ENCODE measurements around the gene MDFIC. TPM values are rescaled to one million over a fixed set of nuclear protein-coding genes. Genes with fewer than 3 reads are reported as not detected.

The MDFIC gene
- total RNA-seq, 1 experiment from 2014 or later = 7.3 TPM

DNA sequence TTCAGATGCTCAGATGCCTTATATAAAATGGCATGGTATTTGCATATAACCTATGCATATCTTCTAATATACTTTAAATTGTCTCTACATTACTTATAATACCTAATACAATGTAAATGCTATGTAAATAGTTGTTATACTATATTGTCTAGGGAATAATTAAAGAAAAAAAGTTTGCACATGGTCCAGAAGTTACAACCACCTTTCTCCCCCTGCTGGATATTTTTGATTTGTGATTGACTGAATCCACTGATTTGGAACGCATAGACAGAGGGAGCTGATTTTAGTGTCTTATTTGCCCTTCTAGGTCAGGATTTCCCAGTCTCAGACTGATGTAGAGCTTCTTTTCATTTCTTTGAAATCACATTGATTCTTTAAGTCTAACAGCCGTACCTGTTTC lies 31.8 kb downstream of the MDFIC start:
- Histone ChIP-seq H3K27ac (ENCODE audit: low read length) (no peak overlapping the region), H3K4me1 (ENCODE audit: control insufficient read depth, insufficient read depth, low read length) (no peaks in the 10 kb centered on the region), H3K27me3 (ENCODE audit: control insufficient read depth, insufficient read depth, low read length) (no peaks in the 10 kb centered on the region; the same call in 1 of the 2 replicates), H3K9me3 (ENCODE audit: control insufficient read depth, insufficient read depth, low read depth, low read length) (no peaks in the 10 kb centered on the region), H3K36me3 (ENCODE audit: control insufficient read depth, insufficient read depth, low read length) (no peaks in the 10 kb centered on the region; the same call in 1 of the 2 replicates), H3K4me3 (ENCODE audit: low read depth in 2 of 2, low read length in 2 of 2) (no peak overlapping the region)
- intact Hi-C loops (cut with micrococcal nuclease; ENCODE audit: unreplicated experiment) = no loop called here
- no peak for DNase-seq (ENCODE audit: low read depth, low spot score)
- CTCF ChIA-PET = no interaction called here
- in situ Hi-C loops (cut with HindIII; ENCODE audit: low pct_unique_long_range_greater_than_20kb, low sequenced_read_pairs) = no loop called here
- ATAC-seq = no peak
- POLR2A ChIA-PET = no interaction called here
- TF ChIP-seq TCF7L2 (IDR thresholded peaks at IDR 0.05; ENCODE audit: low read depth, low read length) = no peak
- TF ChIP-seq POLR2AphosphoS5 (IDR thresholded peaks at IDR 0.05; ENCODE audit: low read depth, low read length) = no peak
- TF ChIP-seq, protein P1, sequence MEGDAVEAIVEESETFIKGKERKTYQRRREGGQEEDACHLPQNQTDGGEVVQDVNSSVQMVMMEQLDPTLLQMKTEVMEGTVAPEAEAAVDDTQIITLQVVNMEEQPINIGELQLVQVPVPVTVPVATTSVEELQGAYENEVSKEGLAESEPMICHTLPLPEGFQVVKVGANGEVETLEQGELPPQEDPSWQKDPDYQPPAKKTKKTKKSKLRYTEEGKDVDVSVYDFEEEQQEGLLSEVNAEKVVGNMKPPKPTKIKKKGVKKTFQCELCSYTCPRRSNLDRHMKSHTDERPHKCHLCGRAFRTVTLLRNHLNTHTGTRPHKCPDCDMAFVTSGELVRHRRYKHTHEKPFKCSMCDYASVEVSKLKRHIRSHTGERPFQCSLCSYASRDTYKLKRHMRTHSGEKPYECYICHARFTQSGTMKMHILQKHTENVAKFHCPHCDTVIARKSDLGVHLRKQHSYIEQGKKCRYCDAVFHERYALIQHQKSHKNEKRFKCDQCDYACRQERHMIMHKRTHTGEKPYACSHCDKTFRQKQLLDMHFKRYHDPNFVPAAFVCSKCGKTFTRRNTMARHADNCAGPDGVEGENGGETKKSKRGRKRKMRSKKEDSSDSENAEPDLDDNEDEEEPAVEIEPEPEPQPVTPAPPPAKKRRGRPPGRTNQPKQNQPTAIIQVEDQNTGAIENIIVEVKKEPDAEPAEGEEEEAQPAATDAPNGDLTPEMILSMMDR (IDR thresholded peaks at IDR 0.05) = no peak; the same call in 1 of the 2 replicates
- no peak for TF ChIP-seq SIN3A (IDR thresholded peaks at IDR 0.05; ENCODE audit: borderline replicate concordance, insufficient read depth, low read depth, low read length)
- TF ChIP-seq, protein P2, sequence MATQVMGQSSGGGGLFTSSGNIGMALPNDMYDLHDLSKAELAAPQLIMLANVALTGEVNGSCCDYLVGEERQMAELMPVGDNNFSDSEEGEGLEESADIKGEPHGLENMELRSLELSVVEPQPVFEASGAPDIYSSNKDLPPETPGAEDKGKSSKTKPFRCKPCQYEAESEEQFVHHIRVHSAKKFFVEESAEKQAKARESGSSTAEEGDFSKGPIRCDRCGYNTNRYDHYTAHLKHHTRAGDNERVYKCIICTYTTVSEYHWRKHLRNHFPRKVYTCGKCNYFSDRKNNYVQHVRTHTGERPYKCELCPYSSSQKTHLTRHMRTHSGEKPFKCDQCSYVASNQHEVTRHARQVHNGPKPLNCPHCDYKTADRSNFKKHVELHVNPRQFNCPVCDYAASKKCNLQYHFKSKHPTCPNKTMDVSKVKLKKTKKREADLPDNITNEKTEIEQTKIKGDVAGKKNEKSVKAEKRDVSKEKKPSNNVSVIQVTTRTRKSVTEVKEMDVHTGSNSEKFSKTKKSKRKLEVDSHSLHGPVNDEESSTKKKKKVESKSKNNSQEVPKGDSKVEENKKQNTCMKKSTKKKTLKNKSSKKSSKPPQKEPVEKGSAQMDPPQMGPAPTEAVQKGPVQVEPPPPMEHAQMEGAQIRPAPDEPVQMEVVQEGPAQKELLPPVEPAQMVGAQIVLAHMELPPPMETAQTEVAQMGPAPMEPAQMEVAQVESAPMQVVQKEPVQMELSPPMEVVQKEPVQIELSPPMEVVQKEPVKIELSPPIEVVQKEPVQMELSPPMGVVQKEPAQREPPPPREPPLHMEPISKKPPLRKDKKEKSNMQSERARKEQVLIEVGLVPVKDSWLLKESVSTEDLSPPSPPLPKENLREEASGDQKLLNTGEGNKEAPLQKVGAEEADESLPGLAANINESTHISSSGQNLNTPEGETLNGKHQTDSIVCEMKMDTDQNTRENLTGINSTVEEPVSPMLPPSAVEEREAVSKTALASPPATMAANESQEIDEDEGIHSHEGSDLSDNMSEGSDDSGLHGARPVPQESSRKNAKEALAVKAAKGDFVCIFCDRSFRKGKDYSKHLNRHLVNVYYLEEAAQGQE (IDR thresholded peaks at IDR 0.05; ENCODE audit: insufficient read depth in 1 of 2, low read depth in 2 of 2, low read length in 1 of 2) = no peak
- BruUV-seq (replicated peaks) = no TSS peak

DNA sequence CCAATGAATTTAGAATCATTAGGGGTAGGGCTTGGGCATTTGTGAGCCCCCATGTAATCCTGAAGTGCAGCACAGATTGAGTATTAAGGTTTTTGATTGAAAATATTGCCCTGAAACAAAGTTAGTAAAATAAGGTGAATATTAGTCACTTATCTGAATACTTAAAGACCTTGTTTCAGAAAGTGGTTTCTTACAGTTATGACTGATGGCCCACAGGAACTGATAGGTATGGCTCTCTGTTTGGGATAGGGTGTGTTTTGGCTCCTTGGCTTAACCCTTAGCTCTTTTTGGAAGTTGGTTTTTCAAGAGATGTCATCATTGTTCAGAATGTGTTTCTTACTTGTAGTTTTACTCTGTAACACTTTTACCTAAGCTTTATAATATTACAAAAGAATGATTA lies 34.8 kb downstream of the MDFIC start:
- H3K4me3 ChIP-seq (ENCODE audit: low read depth in 2 of 2, low read length in 2 of 2) = no peak overlapping the region
- ChIA-PET CTCF (no interaction called here), POLR2A (no interaction called here)
- intact Hi-C loops (cut with micrococcal nuclease; ENCODE audit: unreplicated experiment) = no loop called here
- no TSS peak for BruUV-seq (replicated peaks)
- in situ Hi-C loops (cut with HindIII; ENCODE audit: low pct_unique_long_range_greater_than_20kb, low sequenced_read_pairs) = no loop called here
- ATAC-seq (no peak), DNase-seq (ENCODE audit: low read depth, low spot score) (no peak)
- no peaks in the 10 kb centered on the region for H3K9me3 ChIP-seq (ENCODE audit: control insufficient read depth, insufficient read depth, low read depth, low read length)
- H3K27me3 ChIP-seq (ENCODE audit: control insufficient read depth, insufficient read depth, low read length) = no peaks in the 10 kb centered on the region; the same call in 1 of the 2 replicates
- no peaks in the 10 kb centered on the region; the same call in 1 of the 2 replicates for H3K36me3 ChIP-seq (ENCODE audit: control insufficient read depth, insufficient read depth, low read length)
- H3K27ac ChIP-seq (ENCODE audit: low read length) = no peak overlapping the region
- TF ChIP-seq, protein P1 (IDR thresholded peaks at IDR 0.05) = no peak
- TF ChIP-seq SIN3A (IDR thresholded peaks at IDR 0.05; ENCODE audit: borderline replicate concordance, insufficient read depth, low read depth, low read length) (no peak), TCF7L2 (IDR thresholded peaks at IDR 0.05; ENCODE audit: low read depth, low read length) (no peak), POLR2AphosphoS5 (IDR thresholded peaks at IDR 0.05; ENCODE audit: low read depth, low read length) (no peak)
- TF ChIP-seq, protein P2 (IDR thresholded peaks at IDR 0.05; ENCODE audit: insufficient read depth in 1 of 2, low read depth in 2 of 2, low read length in 1 of 2) = no peak
- H3K4me1 ChIP-seq (ENCODE audit: control insufficient read depth, insufficient read depth, low read length) = no peaks in the 10 kb centered on the region
